Endothelial cell of umbilical vein (primary cell): ENCODE measurements around the gene BTG2. TPM values are rescaled to one million over a fixed set of nuclear protein-coding genes. Genes with fewer than 3 reads are reported as not detected.

Source experiments
- BruUV-seq: library from RNA; stranded (reverse); fragments of 400-500 nt; replicated peaks from 2 replicates; lab custom pipeline; 2021; lab: Mats Ljungman, UMichigan
- CTCF ChIA-PET: fragments of 300-600, 350-600 bp; sonication (Branson Sonifier 250); formaldehyde crosslinking; loops from one replicate; lab custom pipeline; 2021; ENCODE audit warnings: antibody characterized with exemption, inconsistent platforms; lab: Charles Lee
- POLR2A ChIA-PET: fragments of 300-600, 350-600 bp; sonication (Branson Sonifier 250); formaldehyde crosslinking; loops from one replicate; lab custom pipeline; 2021; ENCODE audit warnings: antibody characterized with exemption, inconsistent platforms; lab: Charles Lee
- DNase-seq: peaks from one replicate; pipeline ENCODE4 v3.0.0-alpha.2; 2011; ENCODE audit warnings: low read depth, low spot score
- FAIRE-seq: peaks from 2 replicates; lab custom pipeline; 2011; peaks lifted over from hg19 to GRCh38; lab: Jason Lieb, UNC
- H2AFZ ChIP-seq: 2 replicates; pipeline ENCODE4 v1.6.0; 2012; ENCODE audit warnings: low read depth, low read length, control low read depth, inconsistent platforms
- H3K27ac ChIP-seq: 2 replicates; pipeline ENCODE4 v1.5.1; 2011; ENCODE audit warnings: low read depth, mild to moderate bottlenecking, control low read depth, low read length, moderate library complexity; ENCODE audit not compliant: insufficient read depth
- H3K27me3 ChIP-seq, 2 experiments: 2 replicates each; pipeline versions ENCODE4 v1.6.0 to v1.6.1; 2011; ENCODE audit warnings: low read length in 2 of 2, mixed read lengths in 1 of 2; ENCODE audit not compliant: control insufficient read depth in 2 of 2, insufficient read depth in 2 of 2
- H3K36me3 ChIP-seq, 2 experiments: 2 replicates in 1 of 2; 3 replicates in 1 of 2; pipeline ENCODE4 v1.5.1; 2011; ENCODE audit warnings: low read length in 2 of 2, mild to moderate bottlenecking in 1 of 2, moderate library complexity in 1 of 2; ENCODE audit not compliant: control insufficient read depth in 2 of 2, insufficient read depth in 2 of 2; ENCODE audit errors: extremely low read depth in 1 of 2
- H3K4me1 ChIP-seq: 3 replicates; pipeline ENCODE4 v1.5.1; 2011; ENCODE audit warnings: mild to moderate bottlenecking, low read length; ENCODE audit not compliant: control insufficient read depth, insufficient read depth; ENCODE audit errors: extremely low read depth
- H3K4me2 ChIP-seq: 2 replicates; pipeline ENCODE4 v1.6.1; 2011; ENCODE audit warnings: low read length, control low read depth, mixed read lengths; ENCODE audit not compliant: insufficient read depth
- H3K4me3 ChIP-seq, 3 experiments: fragments of 200-600 bp in 1 of 3; sonication (generic), shearing (Covaris generic) in 1 of 3; replicated peaks in 1 of 3; 2 replicates each; pipeline ENCODE4 v1.5.1; 2011 to 2016; ENCODE audit warnings: control low read depth in 3 of 3, low read length in 3 of 3, mild to moderate bottlenecking in 2 of 3, inconsistent platforms in 1 of 3, low read depth in 1 of 3, moderate library complexity in 1 of 3; ENCODE audit not compliant: insufficient read depth in 1 of 3
- H3K79me2 ChIP-seq: 2 replicates; pipeline ENCODE4 v1.6.0; 2012; ENCODE audit warnings: low read length, inconsistent platforms; ENCODE audit not compliant: control insufficient read depth, insufficient read depth
- H3K9ac ChIP-seq: replicated peaks from 2 replicates; pipeline ENCODE3; 2011; ENCODE audit warnings: low read length, control low read depth; ENCODE audit not compliant: insufficient read depth; ENCODE audit errors: extremely low read depth
- H3K9me1 ChIP-seq: replicated peaks from 3 replicates; pipeline ENCODE4 v1.6.0; 2011; ENCODE audit warnings: mild to moderate bottlenecking, low read length; ENCODE audit not compliant: control insufficient read depth, insufficient read depth; ENCODE audit errors: extremely low read depth
- H3K9me3 ChIP-seq: replicated peaks from 2 replicates; pipeline ENCODE4 v1.5.1; 2012; ENCODE audit warnings: low read length, inconsistent platforms; ENCODE audit not compliant: control insufficient read depth, insufficient read depth
- H4K20me1 ChIP-seq: replicated peaks from 2 replicates; pipeline ENCODE3; 2011; ENCODE audit warnings: mild to moderate bottlenecking, low read length; ENCODE audit not compliant: control insufficient read depth, insufficient read depth; ENCODE audit errors: extremely low read depth
- CTCF ChIP-seq, 2 donors: IDR thresholded peaks; 1 replicate in 1 of 2; 2 replicates in 1 of 2; pipeline ENCODE4 v1.5.1; 2011; ENCODE audit warnings: low read length in 2 of 2, mild to moderate bottlenecking in 2 of 2, moderate library complexity in 2 of 2, control low read depth in 1 of 2, inconsistent platforms in 1 of 2, low read depth in 1 of 2; ENCODE audit not compliant: insufficient read depth in 1 of 2; ENCODE audit errors: extremely low read depth in 1 of 2
- GATA2 ChIP-seq: IDR thresholded peaks from 2 replicates; pipeline ENCODE4 v1.7.0; 2011; ENCODE audit warnings: low read depth, mild to moderate bottlenecking, moderate library complexity, mixed read lengths, low read length; ENCODE audit not compliant: insufficient read length, insufficient read depth
- JUN ChIP-seq: IDR thresholded peaks from 2 replicates; pipeline ENCODE4 v1.6.1; 2011; ENCODE audit warnings: borderline replicate concordance, low read depth; ENCODE audit not compliant: insufficient read length, insufficient read depth
- MAX ChIP-seq: IDR thresholded peaks from 2 replicates; pipeline ENCODE4 v1.6.1; 2011; ENCODE audit not compliant: insufficient read depth, insufficient read length
- MYC ChIP-seq: IDR thresholded peaks from one replicate; pipeline ENCODE4 v1.6.1; 2011; ENCODE audit warnings: mild to moderate bottlenecking, low read depth, low read length
- dilution Hi-C: fragments of 300-500 bp; cut with MboI; formaldehyde crosslinking; loops from one replicate; pipeline ENCODE4 v1.15.0; 2019; ENCODE audit warnings: low sequenced_read_pairs; ENCODE audit not compliant: extremely low pct_ligation_motif_present
- intact Hi-C: fragments of 100-400 bp; cut with micrococcal nuclease; formaldehyde crosslinking; loops from one replicate; pipeline ENCODE4 v1.10.0; 2022
- polyA plus RNA-seq, 4 experiments: library from polyadenylated mRNA; depleted of rRNA in 3 of 4; stranded (reverse) in 3 of 4; unstranded in 1 of 4; fragments of >200 nt; gene quantifications; 2 replicates each; pipeline versions ENCODE4 v1.2.1 to v1.2.3, GENCODE V29; 2011 to 2012; ENCODE audit warnings: missing spikeins in 1 of 4
- total RNA-seq: library from RNA; stranded (reverse); gene quantifications from 2 replicates; pipeline ENCODE4 v1.2.3, GENCODE V29; 2021

Gene BTG2
- total and polyA plus RNA-seq, 2 donors (not counting 3 experiments of a cell fraction or from before 2014, with no cell fraction given) = 35.6 to 50.1 TPM

DNA sequence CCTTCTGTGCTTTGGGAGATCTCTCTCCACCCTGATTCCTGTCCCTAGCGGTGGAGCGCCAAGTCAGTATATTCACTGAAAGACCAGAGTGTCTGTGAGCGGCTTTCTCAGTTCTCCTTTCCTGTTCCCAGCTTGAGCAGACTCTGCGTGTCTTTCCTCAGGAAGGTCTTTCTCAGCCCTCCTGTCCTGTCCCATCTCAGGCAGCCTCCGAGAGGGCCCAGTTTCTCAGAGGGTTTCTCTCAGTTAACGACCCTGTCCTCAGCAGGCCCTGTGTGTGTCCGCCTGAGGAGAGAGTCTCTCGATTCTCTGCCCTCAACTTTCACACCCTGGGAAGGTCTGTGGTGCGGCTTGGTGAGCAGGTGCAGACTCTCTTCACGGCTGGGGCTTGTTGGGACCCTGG, 41.8 kb upstream of the BTG2 start:
- Histone ChIP-seq H3K9me3 (no peaks in the 10 kb centered on the region), H3K36me3 (no peaks in the 10 kb centered on the region), H3K27ac (no peak overlapping the region), H2AFZ (no peak overlapping the region), H3K79me2 (no peaks in the 10 kb centered on the region), H4K20me1 (no peaks in the 10 kb centered on the region), H3K9me1 (no peaks in the 10 kb centered on the region), H3K4me3 (no peak overlapping the region), H3K4me1 (peaks cover 4% of the 10 kb centered on the region), H3K4me2 (no peak overlapping the region), H3K9ac (no peak overlapping the region), H3K27me3 (no peaks in the 10 kb centered on the region)
- DNase-seq (no peak), FAIRE-seq (no peak)
- dilution Hi-C loops (no loop called here), intact Hi-C loops (no loop called here)
- TF ChIP-seq CTCF (IDR thresholded peaks at IDR 0.05; ENCODE audit: extremely low read depth in 1 of 2, insufficient read depth in 1 of 2, low read depth in 1 of 2, low read length in 2 of 2) (no peak), GATA2 (no peak), JUN (no peak), MAX (no peak), MYC (no peak)
- ChIA-PET CTCF (interaction anchor here (0.6 to 19.8 kb wide), 4 partner anchors 9 to 146 kb away, joined by 3 to 1014 read pairs (median 4); no protein-coding TSS in a partner anchor), POLR2A (no interaction called here)
- BruUV-seq = no TSS peak
